ENCODE measurements around the gene NDC80. TPM values are rescaled to one million over a fixed set of nuclear protein-coding genes. Genes with fewer than 3 reads are reported as not detected.

The NDC80 gene
- total RNA-seq: 29.6 and 36.6 TPM in 2 replicates

DNA sequence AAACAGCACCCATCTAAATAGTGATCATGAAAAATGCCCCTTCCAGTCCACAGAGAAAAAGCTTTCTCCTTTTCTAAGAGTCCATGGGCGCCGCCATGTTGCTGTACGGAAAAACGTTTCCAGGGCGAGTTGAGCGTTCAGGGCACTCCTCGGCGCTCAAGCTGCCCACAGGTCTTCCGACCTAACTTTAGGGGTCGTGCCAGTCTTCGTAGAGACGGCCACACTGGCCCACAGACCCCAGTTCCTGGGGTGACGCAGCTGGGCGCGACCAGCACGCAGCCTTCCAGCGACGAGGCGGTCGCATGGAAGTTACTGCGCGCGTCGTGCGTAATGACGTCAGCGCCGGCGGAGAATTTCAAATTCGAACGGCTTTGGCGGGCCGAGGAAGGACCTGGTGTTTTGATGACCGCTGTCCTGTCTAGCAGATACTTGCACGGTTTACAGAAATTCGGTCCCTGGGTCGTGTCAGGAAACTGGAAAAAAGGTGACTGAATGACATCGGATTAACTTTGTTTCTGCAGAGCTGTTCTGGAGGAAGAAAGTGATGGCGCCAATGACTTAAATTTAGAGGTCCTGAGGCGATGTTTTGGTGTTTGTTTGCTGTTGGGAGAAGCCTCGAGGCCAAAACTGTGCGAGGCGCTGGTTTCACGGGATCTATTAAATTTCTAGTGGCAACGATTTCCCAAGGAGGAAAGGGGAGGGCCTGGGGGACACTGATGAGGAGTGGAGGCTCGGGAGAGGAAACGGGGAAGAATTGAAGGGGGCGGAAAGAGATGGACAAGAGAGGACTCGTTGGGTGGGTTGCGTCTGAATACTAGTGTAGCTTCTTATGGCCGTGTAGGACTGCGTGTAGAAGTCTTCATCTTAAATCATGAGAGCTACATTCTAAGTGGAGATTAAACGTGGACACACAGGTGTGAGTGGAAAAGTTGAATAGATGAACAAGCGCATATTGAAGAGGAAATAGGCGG lies at the start of gene NDC80, which contains the start of gene METTL4:
TSS of gene NDC80 (plus strand) at position 358 of the 971 bp plus-strand sequence. CDS start 1,429 bp downstream, outside the sequence.
TSS of gene METTL4 (minus strand) at position 306 of the 971 bp plus-strand sequence. CDS start 4,289 bp downstream, outside the sequence.

DNA sequence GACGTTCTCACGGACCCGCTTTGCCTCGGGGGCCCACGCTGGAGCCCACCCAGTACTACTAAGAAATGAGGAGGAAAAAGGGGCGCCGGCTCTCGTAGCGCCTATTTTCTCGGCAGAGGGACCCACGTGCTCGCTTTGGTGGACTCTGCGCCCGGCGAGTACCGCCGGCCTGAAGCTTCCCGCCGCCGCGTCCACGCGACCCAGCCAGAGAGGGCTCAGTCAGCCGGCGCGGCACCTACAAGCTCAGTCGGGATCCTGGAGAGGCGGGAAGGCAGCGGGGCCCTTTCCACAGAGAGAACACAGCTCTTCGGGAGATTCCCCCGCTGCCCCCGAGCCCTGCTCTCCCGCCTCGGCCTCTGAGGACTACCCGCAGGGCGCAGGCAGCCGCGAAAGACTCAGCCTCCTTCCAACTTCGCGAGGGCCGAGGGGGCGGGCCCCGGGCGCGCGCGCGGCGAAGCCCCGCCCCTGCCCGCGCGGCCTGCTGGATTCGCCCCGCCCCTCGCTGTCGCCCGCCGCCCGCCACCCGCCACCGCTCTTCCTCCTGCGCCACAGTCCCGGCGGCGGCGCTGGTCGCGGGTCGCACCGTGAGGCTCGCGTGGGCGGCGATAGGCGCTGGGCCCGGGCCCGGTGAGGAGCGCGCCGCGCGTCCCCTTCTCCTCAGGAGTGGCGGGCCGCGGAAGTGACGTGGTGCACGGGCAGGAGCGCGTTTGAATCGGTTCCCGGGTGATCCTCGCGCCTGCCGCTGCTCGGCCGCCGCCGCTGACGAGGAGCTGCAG lies 84.0 kb downstream of the NDC80 start, which contains the start of gene SMCHD1:
TSS of gene SMCHD1 (plus strand) at position 549 of the 776 bp plus-strand sequence. CDS start 350 bp downstream, outside the sequence.

Other genes with a start within 250 kb of the NDC80 start
- 7.8 and 11.2 TPM in 2 replicates for gene METTL4, start 52 bp upstream of the NDC80 start, total RNA-seq
- gene SMCHD1, start 84.2 kb downstream of the NDC80 start, total RNA-seq: 52.3 and 68.8 TPM in 2 replicates